Measurements from ENCODE around the gene DDX51. TPM values are rescaled to one million over a fixed set of nuclear protein-coding genes. Genes with fewer than 3 reads are reported as not detected.

DDX51 gene
- total RNA-seq, 2 experiments from 2014 or later = 18.3 to 21.3 TPM

DNA sequence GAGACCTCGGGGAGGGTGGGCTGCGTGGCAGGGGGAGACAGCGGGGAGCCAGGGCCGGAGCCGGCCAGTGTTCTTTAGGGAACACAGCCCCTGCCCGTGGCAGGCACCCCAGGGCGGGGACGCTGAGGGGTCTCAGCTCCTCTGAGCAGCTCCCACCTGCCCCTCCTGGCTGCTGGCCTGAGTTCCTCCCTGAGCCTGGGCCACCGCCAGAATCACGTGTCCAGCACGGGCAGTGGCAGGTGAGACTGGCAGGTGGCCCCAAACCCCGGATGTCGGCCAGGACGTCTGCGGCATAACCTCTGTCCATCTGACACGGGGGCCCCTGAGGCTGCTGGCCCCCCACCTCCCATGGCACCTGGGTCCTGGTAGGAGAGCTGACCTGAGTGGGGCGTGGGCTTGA lies 25.3 kb upstream of the DDX51 start:
- no peak overlapping the region for H3K27ac Mint-ChIP-seq
- POLR2A ChIA-PET = no interaction called here
- intact Hi-C loops (cut with micrococcal nuclease) = no loop called here
- CTCF ChIA-PET = no interaction called here
- peaks cover 4% of the 10 kb centered on the region for H3K27me3 Mint-ChIP-seq
- peaks cover 15% of the 10 kb centered on the region for H3K4me1 Mint-ChIP-seq (ENCODE audit: low read depth)
- DNase-seq = no peak
- H3K4me3 Mint-ChIP-seq = no peak overlapping the region
- no peaks in the 10 kb centered on the region for H3K36me3 Mint-ChIP-seq
- no peaks in the 10 kb centered on the region for H3K9me3 Mint-ChIP-seq

DNA sequence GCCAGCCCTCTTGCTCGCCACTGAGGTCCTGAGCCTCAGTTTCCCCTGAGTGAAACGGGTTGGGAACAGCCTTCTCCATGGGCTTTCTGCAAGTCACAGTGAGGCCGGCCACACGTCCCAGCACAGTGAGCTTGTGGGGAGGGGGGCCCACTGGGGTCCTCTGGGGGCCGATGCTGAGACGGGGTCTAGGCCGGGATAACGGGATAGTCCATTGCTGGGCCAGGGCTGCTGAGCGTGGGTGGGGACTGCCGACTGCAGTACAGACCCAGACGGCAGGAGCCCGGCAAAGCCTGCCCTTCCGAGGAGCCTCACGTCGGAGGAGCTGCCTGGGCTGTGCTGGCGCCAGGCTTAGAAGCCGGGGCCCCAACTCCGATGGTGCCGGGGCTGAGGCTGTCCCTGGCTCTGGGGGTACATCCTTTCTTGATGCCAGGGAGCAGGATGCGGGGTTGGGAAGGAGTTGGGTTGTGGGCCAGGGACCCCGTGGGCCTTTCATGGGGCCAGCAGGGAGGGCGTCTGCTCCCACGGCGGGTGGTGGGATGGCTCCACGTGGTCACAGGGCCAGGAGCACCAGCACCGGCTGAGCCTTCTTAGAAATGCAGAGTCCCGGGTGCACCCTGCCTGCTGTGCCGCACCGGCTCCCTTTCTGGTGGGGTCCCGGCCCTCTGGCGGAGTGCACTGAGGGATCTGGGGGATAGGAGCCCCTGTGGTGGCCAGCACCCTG lies 24.4 kb upstream of the DDX51 start:
- DNase-seq = no peak
- POLR2A ChIA-PET = no interaction called here

GRCh38 chr12:132167611-132168310 lies 23.6 kb upstream of the DDX51 start:
- Mint-ChIP-seq H3K4me1 (ENCODE audit: low read depth) (peaks cover 15% of the 10 kb centered on the region), H3K9me3 (no peaks in the 10 kb centered on the region), H3K36me3 (no peaks in the 10 kb centered on the region), H3K4me3 (no peak overlapping the region), H3K27ac (no peak overlapping the region), H3K27me3 (peaks cover 4% of the 10 kb centered on the region)
- ChIA-PET POLR2A (no interaction called here), CTCF (no interaction called here)
- peak; percentile 54 for DNase-seq
- intact Hi-C loops (cut with micrococcal nuclease) = no loop called here

More for the DNA sequence above, 24.4 kb upstream of the DDX51 start:
- intact Hi-C loops (cut with micrococcal nuclease) = no loop called here
- no peak overlapping the region for H3K4me3 Mint-ChIP-seq
- CTCF ChIA-PET = no interaction called here
- H3K4me1 Mint-ChIP-seq (ENCODE audit: low read depth) = peaks cover 17% of the 10 kb centered on the region
- H3K27me3 Mint-ChIP-seq = peaks cover 4% of the 10 kb centered on the region
- H3K36me3 Mint-ChIP-seq = no peaks in the 10 kb centered on the region
- no peaks in the 10 kb centered on the region for H3K9me3 Mint-ChIP-seq
- H3K27ac Mint-ChIP-seq = no peak overlapping the region

DNA sequence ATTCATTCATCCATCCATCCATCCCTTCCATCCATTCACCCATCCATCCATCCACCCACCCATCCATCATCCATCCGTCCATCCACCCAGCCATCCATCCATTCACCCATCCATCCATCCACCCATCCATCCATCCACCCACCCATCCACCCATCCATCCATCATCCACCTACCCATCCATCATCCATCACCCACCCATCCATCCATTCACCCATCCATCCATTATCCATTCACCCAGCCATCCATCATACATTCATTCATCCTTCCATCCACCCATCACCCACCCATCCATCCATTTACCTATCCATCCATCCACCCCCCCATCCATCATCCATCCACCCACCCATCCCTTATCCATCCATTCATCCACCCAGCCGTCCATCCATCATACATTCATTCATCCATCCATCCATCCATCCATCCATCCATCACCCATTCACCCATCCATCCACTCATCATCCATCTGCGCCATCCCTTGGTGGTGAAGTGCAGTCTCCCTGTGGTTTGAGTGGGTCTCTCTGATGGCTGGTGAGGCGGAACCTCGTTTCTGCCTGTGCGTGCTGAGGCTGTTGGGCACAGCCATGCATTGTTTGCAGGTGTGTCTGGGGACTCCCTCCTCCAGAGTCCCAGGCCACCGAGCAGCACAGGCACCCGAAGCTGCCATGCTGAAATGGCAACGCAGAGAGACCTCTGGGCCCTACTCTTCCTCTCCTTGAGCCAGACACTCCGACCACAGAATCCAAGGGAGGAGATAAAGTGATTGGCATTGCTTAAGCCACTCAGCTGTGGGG lies 22.9 kb upstream of the DDX51 start:
- POLR2A ChIA-PET = no interaction called here
- Mint-ChIP-seq H3K27ac (no peak overlapping the region), H3K36me3 (no peaks in the 10 kb centered on the region), H3K4me1 (ENCODE audit: low read depth) (peaks cover 19% of the 10 kb centered on the region), H3K27me3 (peaks cover 4% of the 10 kb centered on the region), H3K9me3 (no peaks in the 10 kb centered on the region), H3K4me3 (no peak overlapping the region)
- intact Hi-C loops (cut with micrococcal nuclease) = no loop called here
- CTCF ChIA-PET = no interaction called here
- no peak for DNase-seq

GRCh38 chr12:132166093-132166492 lies 22.0 kb upstream of the DDX51 start:
- Mint-ChIP-seq H3K4me3 (no peak overlapping the region), H3K36me3 (no peaks in the 10 kb centered on the region), H3K27ac (no peak overlapping the region), H3K4me1 (ENCODE audit: low read depth) (peaks cover 20% of the 10 kb centered on the region), H3K27me3 (peaks cover 4% of the 10 kb centered on the region), H3K9me3 (no peaks in the 10 kb centered on the region)
- intact Hi-C loops (cut with micrococcal nuclease) = no loop called here
- POLR2A ChIA-PET = no interaction called here
- CTCF ChIA-PET = interaction anchor here (0.8 kb wide), 1 partner anchor 12 kb away, joined by 3 read pairs; no protein-coding TSS in a partner anchor
- DNase-seq = no peak

DNA sequence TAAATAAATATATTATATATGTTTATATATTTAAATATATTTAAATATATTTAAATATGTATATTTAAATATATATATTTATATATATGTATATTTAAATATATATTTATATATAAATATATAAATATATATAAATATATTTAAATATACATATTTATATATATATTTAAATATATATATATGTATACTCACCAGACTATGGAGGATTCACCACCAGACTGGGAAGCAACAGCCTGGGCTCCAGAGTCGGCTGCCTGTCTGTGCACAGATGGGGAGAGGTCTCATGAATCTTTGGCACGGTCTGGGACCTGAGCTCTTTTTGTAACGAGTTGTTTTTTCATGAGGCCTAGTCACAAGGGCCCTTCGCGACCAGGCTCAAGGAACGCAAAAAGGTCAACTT lies 21.5 kb upstream of the DDX51 start:
- Mint-ChIP-seq H3K27me3 (peaks cover 4% of the 10 kb centered on the region), H3K9me3 (no peaks in the 10 kb centered on the region), H3K36me3 (no peaks in the 10 kb centered on the region), H3K4me1 (ENCODE audit: low read depth) (peaks cover 20% of the 10 kb centered on the region), H3K27ac (no peak overlapping the region), H3K4me3 (no peak overlapping the region)
- POLR2A ChIA-PET = no interaction called here
- intact Hi-C loops (cut with micrococcal nuclease) = no loop called here
- no peak for DNase-seq
- CTCF ChIA-PET = interaction anchor here (0.8 kb wide), 1 partner anchor 12 kb away, joined by 3 read pairs; no protein-coding TSS in a partner anchor

DNA sequence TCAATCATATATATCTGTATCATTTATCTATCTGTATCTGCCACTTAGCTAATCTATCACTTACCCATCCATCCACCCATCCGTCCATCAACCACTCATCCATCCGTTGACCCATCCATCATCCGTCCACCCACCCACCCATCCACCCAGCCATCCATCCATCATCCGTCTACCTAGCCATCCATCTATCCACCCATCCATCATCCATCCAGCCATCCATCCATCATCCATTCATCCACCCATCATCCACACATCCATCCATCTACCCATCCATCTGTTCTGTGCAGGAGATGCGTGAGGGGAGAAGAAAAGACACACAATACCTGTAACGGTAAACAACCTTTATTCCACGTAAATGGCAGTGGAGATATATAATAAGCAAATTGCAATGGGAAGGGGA lies 20.3 kb upstream of the DDX51 start:
- Mint-ChIP-seq H3K9me3 (no peaks in the 10 kb centered on the region), H3K27me3 (peaks cover 4% of the 10 kb centered on the region), H3K4me1 (ENCODE audit: low read depth) (peaks cover 20% of the 10 kb centered on the region), H3K27ac (no peak overlapping the region), H3K4me3 (no peak overlapping the region), H3K36me3 (no peaks in the 10 kb centered on the region)
- intact Hi-C loops (cut with micrococcal nuclease) = no loop called here
- ChIA-PET POLR2A (no interaction called here), CTCF (no interaction called here)
- DNase-seq = no peak

DNA sequence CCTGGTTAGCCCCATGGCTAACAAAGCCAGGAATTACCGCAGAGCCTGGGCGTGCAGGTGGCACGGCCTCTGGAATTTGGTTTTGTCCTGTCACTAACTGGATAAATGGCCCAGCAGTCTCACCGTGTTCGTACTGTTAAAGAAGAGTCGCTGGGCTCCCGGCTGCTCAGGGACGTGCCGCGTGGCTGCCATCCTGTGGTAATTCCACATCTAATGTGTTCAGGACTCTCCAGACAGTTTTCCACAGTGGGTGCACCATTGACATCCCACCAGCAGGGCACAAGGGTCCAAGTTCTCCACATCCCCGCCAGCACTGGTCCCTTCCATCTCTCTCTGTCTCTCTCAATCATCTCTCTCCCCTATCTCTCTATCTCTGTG lies 19.8 kb upstream of the DDX51 start:
- no peak overlapping the region for H3K27ac Mint-ChIP-seq
- H3K9me3 Mint-ChIP-seq = no peaks in the 10 kb centered on the region
- H3K36me3 Mint-ChIP-seq = no peaks in the 10 kb centered on the region
- ChIA-PET POLR2A (no interaction called here), CTCF (interaction anchor here (1.6 to 2.6 kb wide), 2 partner anchors 10 to 55 kb away, joined by 8 read pairs; no protein-coding TSS in a partner anchor)
- peaks cover 4% of the 10 kb centered on the region for H3K27me3 Mint-ChIP-seq
- intact Hi-C loops (cut with micrococcal nuclease) = no loop called here
- no peak for DNase-seq
- H3K4me1 Mint-ChIP-seq (ENCODE audit: low read depth) = peaks cover 20% of the 10 kb centered on the region
- H3K4me3 Mint-ChIP-seq = no peak overlapping the region

- no peaks in the 10 kb centered on the region for H3K36me3 Mint-ChIP-seq
- no peak for DNase-seq
- peaks cover 20% of the 10 kb centered on the region for H3K4me1 Mint-ChIP-seq (ENCODE audit: low read depth)
- no peaks in the 10 kb centered on the region for H3K9me3 Mint-ChIP-seq
- intact Hi-C loops (cut with micrococcal nuclease) = no loop called here
- ChIA-PET CTCF (interaction anchor here (0.7 to 2.6 kb wide), 4 partner anchors 9 to 56 kb away, joined by 3 to 8 read pairs (median 6); no protein-coding TSS in a partner anchor), POLR2A (no interaction called here)
- no peak overlapping the region for H3K27ac Mint-ChIP-seq
- H3K27me3 Mint-ChIP-seq = peaks cover 4% of the 10 kb centered on the region
- H3K4me3 Mint-ChIP-seq = no peak overlapping the region
Observed at GRCh38 chr12:132163041-132163910, 19.2 kb upstream of the DDX51 start.

DNA sequence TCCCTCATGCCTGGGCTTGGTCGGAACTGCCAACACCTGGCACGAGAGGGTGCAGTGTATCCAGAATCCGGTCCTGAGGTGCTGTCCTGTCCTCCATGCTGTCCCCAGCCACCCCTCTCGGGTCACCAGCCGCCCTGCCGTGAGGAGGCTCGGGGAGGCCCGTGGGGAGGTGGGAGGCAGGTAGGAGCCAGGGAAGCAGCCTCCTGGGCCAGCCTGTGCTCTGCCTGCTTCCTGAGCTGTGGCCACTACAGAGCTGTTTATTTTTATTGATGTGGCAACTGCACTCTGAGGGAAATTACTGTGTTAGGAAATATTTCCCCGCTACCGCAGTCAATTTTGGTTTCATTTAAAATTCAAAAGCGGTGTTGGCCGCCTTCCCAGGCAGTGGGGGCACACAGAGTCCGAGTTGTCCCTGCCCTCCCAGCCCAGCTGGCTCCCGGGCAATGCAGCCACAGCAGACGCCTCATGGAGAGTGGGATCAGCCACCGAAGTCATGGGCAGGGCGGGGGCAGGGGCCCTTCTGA lies 18.5 kb upstream of the DDX51 start:
- Mint-ChIP-seq H3K4me3 (no peak overlapping the region), H3K9me3 (no peaks in the 10 kb centered on the region), H3K27ac (no peak overlapping the region), H3K4me1 (ENCODE audit: low read depth) (peaks cover 15% of the 10 kb centered on the region), H3K36me3 (no peaks in the 10 kb centered on the region), H3K27me3 (peaks cover 4% of the 10 kb centered on the region)
- no peak for DNase-seq
- ChIA-PET CTCF (interaction anchor here (0.7 to 2.6 kb wide), 6 partner anchors 9 to 251 kb away, joined by 3 to 8 read pairs (median 4); no protein-coding TSS in a partner anchor), POLR2A (no interaction called here)
- intact Hi-C loops (cut with micrococcal nuclease) = no loop called here

DNA sequence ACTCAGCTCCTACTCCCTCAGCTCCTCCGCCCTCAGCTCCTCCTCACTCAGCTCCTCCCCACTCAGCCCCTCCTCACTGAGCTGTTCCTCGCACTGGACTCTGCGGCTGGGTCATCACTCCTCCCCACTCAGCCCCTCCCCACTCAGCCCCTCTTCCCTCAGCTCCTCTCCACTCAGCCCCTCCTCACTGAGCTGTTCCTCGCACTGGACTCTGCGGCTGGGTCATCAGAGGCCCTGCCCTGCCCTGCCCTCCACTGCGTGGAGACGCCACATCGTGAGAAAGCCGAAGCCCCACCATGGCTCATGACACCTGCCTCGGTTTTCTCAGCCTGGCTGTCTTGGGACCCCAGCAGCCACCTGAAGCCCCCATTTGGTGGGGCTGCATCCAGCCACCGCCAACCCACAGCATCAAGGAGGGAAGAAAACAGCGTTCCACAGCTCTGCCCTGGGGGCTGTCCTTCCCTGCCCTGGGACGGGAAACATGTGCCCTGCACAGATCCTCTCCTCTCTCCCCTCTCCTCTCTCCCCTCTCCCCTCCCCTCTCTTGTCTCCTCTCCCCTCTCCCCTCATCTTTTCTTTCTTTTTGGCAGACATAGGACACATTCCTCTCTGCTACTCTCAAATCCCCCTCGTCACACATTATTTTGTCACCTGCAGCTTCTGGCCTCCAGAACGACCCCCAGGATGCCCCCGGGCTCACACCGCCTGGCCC lies 17.8 kb upstream of the DDX51 start:
- CTCF ChIA-PET = interaction anchor here (0.7 to 2.6 kb wide), 5 partner anchors 9 to 252 kb away, joined by 3 to 8 read pairs (median 4); no protein-coding TSS in a partner anchor

More for the DNA sequence above, 17.8 kb upstream of the DDX51 start:
- no peaks in the 10 kb centered on the region for H3K36me3 Mint-ChIP-seq
- DNase-seq = no peak
- peaks cover 14% of the 10 kb centered on the region for H3K4me1 Mint-ChIP-seq (ENCODE audit: low read depth)
- H3K27me3 Mint-ChIP-seq = peaks cover 4% of the 10 kb centered on the region
- POLR2A ChIA-PET = interaction anchor here (0.6 to 0.7 kb wide), 2 partner anchors 23 to 92 kb away, joined by 3 to 4 read pairs; no protein-coding TSS in a partner anchor
- no peak overlapping the region for H3K27ac Mint-ChIP-seq
- intact Hi-C loops (cut with micrococcal nuclease) = no loop called here
- no peaks in the 10 kb centered on the region for H3K9me3 Mint-ChIP-seq
- H3K4me3 Mint-ChIP-seq = no peak overlapping the region
